HUDEP-2 (cell line): ENCODE results near the gene WFS1.

Source experiments
- DNase-seq, 76 experiments: peaks; one replicate each; lab custom pipeline; 2025; ENCODE audit not compliant: unreplicated experiment in 76 of 76; lab: John Stamatoyannopoulos, UW

Gene WFS1

GRCh38 chr4:6269616-6270511 lies at the start of gene WFS1:
WFS1 (plus strand) TSS chr4:6269850; CDS start chr4:6277456, 7,606 bp downstream.
- peak in 75 of 76 experiments; percentile 46 to 97 (median 93) for DNase-seq

- DNase-seq: no peak
Measured at GRCh38 chr4:6221301-6221850, 48.3 kb upstream of the WFS1 start.

- no peak for DNase-seq
Measured at GRCh38 chr4:6221851-6222760, 47.5 kb upstream of the WFS1 start.

- DNase-seq: no peak
Measured at GRCh38 chr4:6222761-6223292, 46.8 kb upstream of the WFS1 start.

GRCh38 chr4:6224735-6225134 lies 44.9 kb upstream of the WFS1 start:
- DNase-seq: no peak

GRCh38 chr4:6225469-6225868 lies 44.2 kb upstream of the WFS1 start:
- peak in 20 of 76 experiments; percentile 1 to 25 (median 10) for DNase-seq

- no peak for DNase-seq
Measured at GRCh38 chr4:6226506-6226905, 43.1 kb upstream of the WFS1 start.

- DNase-seq: no peak
Measured at GRCh38 chr4:6227412-6228157, 42.1 kb upstream of the WFS1 start.

- no peak for DNase-seq
Measured at GRCh38 chr4:6228158-6229067, 41.2 kb upstream of the WFS1 start.

- no peak for DNase-seq
Measured at GRCh38 chr4:6229095-6229494, 40.6 kb upstream of the WFS1 start.

- DNase-seq: no peak
Measured at GRCh38 chr4:6229671-6230501, 39.8 kb upstream of the WFS1 start.

GRCh38 chr4:6230502-6230785 lies 39.2 kb upstream of the WFS1 start:
- no peak for DNase-seq

GRCh38 chr4:6230827-6231662 lies 38.6 kb upstream of the WFS1 start:
- DNase-seq: no peak

GRCh38 chr4:6231663-6232165 lies 37.9 kb upstream of the WFS1 start:
- DNase-seq: no peak

- no peak for DNase-seq
Measured at GRCh38 chr4:6232836-6233785, 36.5 kb upstream of the WFS1 start.

- DNase-seq: no peak
Measured at GRCh38 chr4:6233929-6234328, 35.7 kb upstream of the WFS1 start.
